Neural cell (in vitro differentiated cells): ENCODE data around the gene GATB.

ENCODE experiments used
- CTCF ChIP-seq: fragments of 450-650 bp; IDR thresholded peaks from 2 replicates; pipeline ENCODE4 v1.5.1; 2014; ENCODE audit warnings: antibody characterized with exemption, mild to moderate bottlenecking, moderate library complexity; ENCODE audit not compliant: poor library complexity, severe bottlenecking
- EP300 ChIP-seq: fragments of 450-650 bp; conservative IDR thresholded peaks from 2 replicates; pipeline ENCODE4 v1.6.1; 2014; ENCODE audit warnings: antibody characterized with exemption, mild to moderate bottlenecking, moderate library complexity; ENCODE audit not compliant: poor library complexity, severe bottlenecking
- TAF1 ChIP-seq: IDR thresholded peaks from 2 replicates; pipeline ENCODE4 v1.6.1; 2012; ENCODE audit warnings: low read depth

- TF ChIP-seq CTCF (no peak), EP300 (no peak), TAF1 (no peak)
Measured at GRCh38 chr4:151702256-151702655, 58.6 kb downstream of the GATB start.
